Measurements from ENCODE around the gene IGLON5.

Gene IGLON5

GRCh38 chr19:51282335-51282734, 29.1 kb upstream of the IGLON5 start:
- TF ChIP-seq CTCF (conservative IDR thresholded peaks at IDR 0.05; ENCODE audit: low read depth, low read length): no peak
- no peak for DNase-seq (ENCODE audit: low read depth)
- no peak overlapping the region for H3K4me3 ChIP-seq (ENCODE audit: low read depth, low read length)

- no peak overlapping the region for H3K4me3 ChIP-seq (ENCODE audit: low read depth, low read length)
- no peak for TF ChIP-seq CTCF (conservative IDR thresholded peaks at IDR 0.05; ENCODE audit: low read depth, low read length)
- no peak for DNase-seq (ENCODE audit: low read depth)
Observed at GRCh38 chr19:51285682-51286081, 25.8 kb upstream of the IGLON5 start.

- H3K4me3 ChIP-seq (ENCODE audit: low read depth, low read length): no peak overlapping the region
Observed at GRCh38 chr19:51289635-51290034, 21.8 kb upstream of the IGLON5 start.

GRCh38 chr19:51292971-51293370, 18.5 kb upstream of the IGLON5 start:
- no peak for TF ChIP-seq CTCF (conservative IDR thresholded peaks at IDR 0.05; ENCODE audit: low read depth, low read length)

More at GRCh38 chr19:51289635-51290034, 21.8 kb upstream of the IGLON5 start:
- no peak for DNase-seq (ENCODE audit: low read depth)
- TF ChIP-seq CTCF (conservative IDR thresholded peaks at IDR 0.05; ENCODE audit: low read depth, low read length): no peak

GRCh38 chr19:51293571-51294210, 17.8 kb upstream of the IGLON5 start:
- no peak for DNase-seq (ENCODE audit: low read depth)
- no peak for TF ChIP-seq CTCF (conservative IDR thresholded peaks at IDR 0.05; ENCODE audit: low read depth, low read length)

More at GRCh38 chr19:51292971-51293370, 18.5 kb upstream of the IGLON5 start:
- DNase-seq (ENCODE audit: low read depth): no peak
- no peak overlapping the region for H3K4me3 ChIP-seq (ENCODE audit: low read depth, low read length)

GRCh38 chr19:51294211-51294976, 17.1 kb upstream of the IGLON5 start:
- TF ChIP-seq CTCF (conservative IDR thresholded peaks at IDR 0.05; ENCODE audit: low read depth, low read length): no peak
- DNase-seq (ENCODE audit: low read depth): no peak
- no peak overlapping the region for H3K4me3 ChIP-seq (ENCODE audit: low read depth, low read length)

More at GRCh38 chr19:51293571-51294210, 17.8 kb upstream of the IGLON5 start:
- H3K4me3 ChIP-seq (ENCODE audit: low read depth, low read length): no peak overlapping the region

Data from choroid plexus epithelial cell (primary cell).